HEK293T (cell line): ENCODE results near the gene CAPN9.

Experiments
- ARNT ChIP-seq: fragments of 450-650 bp; IDR thresholded peaks from 2 replicates; pipeline ENCODE4 v1.6.1; 2017; ENCODE audit warnings: mild to moderate bottlenecking
- BHLHE40 ChIP-seq: fragments of 450-650 bp; IDR thresholded peaks from 2 replicates; pipeline ENCODE4 v1.6.1; 2016; ENCODE audit warnings: mild to moderate bottlenecking, moderate library complexity, borderline replicate concordance
- FOXA1 ChIP-seq: fragments of 450-650 bp; IDR thresholded peaks from 2 replicates; pipeline ENCODE4 v1.6.1; 2016; ENCODE audit warnings: mild to moderate bottlenecking
- NFRKB ChIP-seq: fragments of 450-650 bp; IDR thresholded peaks from 2 replicates; pipeline ENCODE4 v1.6.1; 2016; ENCODE audit warnings: mild to moderate bottlenecking, moderate library complexity
- SP1 ChIP-seq: fragments of 450-650 bp; IDR thresholded peaks from 2 replicates; pipeline ENCODE4 v1.6.1; 2017
- TARDBP ChIP-seq: fragments of 450-650 bp; IDR thresholded peaks from 2 replicates; pipeline ENCODE4 v1.6.1; 2016

DNA sequence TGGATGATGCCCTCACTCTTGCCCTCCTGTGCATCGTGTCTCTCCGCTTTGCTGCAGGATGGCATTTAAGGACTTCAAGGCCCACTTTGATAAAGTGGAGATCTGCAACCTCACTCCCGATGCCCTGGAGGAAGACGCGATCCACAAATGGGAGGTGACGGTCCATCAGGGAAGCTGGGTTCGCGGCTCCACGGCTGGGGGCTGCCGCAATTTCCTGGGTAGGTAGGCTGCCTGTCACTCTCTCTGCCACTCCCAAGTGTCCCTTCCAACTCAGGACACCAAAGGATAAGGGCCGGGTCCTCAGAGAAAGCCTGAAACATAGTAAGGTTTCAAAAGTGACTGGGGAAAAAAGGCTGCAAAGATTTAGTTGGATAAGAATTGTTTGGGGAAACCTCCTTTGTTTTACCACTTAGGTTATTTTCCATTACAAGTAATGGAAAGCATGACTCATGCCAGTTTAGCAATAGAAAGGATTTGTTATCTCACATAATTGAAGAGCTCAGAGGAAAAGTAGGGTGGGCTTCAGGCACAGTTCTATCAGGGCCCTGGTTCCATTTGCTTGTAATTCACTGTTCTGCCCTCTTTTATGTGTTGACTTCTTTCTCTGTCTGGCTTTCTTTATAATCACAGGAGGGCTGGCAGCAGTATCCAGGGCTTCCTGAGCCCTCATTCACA is 31.9 kb downstream of the CAPN9 start:
- TF ChIP-seq TARDBP (no peak), BHLHE40 (no peak), FOXA1 (no peak), ARNT (no peak), SP1 (no peak), NFRKB (no peak)
